Upper lobe of left lung (tissue), 6 donors: ENCODE measurements around the gene FSD1. TPM values are rescaled to one million over a fixed set of nuclear protein-coding genes. Genes with fewer than 3 reads are reported as not detected.
A peak's percentile ranks its signal among the peaks of the same experiment; 100 is the strongest.
"Not testable (repeated sequence)": the region's sequence is repeated elsewhere in the genome, so short reads cannot be mapped to it uniquely, and the experiment has no call there.

Experiments
- ATAC-seq, 2 donors: fragments of 200-7000 bp; cut with Tn5 transposase; one replicate each; pipeline ENCODE4 v1.9.1; 2022; ENCODE audit warnings: mild to moderate bottlenecking in 2 of 2, moderate library complexity in 2 of 2; ENCODE audit not compliant: low FRiP score in 2 of 2
- DNase-seq, 2 donors: peaks; one replicate each; pipeline ENCODE4 v3.0.0-alpha.2; 2019 to 2020
- H3K27ac ChIP-seq, 4 donors: fragments of 200-600 bp; sonication (generic); one replicate each; pipeline ENCODE4 v1.5.1; 2016 to 2019
- H3K27me3 ChIP-seq, 4 donors: fragments of 200-600 bp; sonication (generic); one replicate each; pipeline ENCODE4 v1.5.1; 2017 to 2019
- H3K36me3 ChIP-seq, 4 donors: fragments of 200-600 bp; sonication (generic); one replicate each; pipeline ENCODE4 v1.5.1; 2016 to 2019
- H3K4me1 ChIP-seq, 4 donors: fragments of 200-600 bp; sonication (generic); one replicate each; pipeline ENCODE4 v1.5.1; 2018 to 2019
- H3K4me3 ChIP-seq, 4 donors: fragments of 200-600 bp; sonication (generic); one replicate each; pipeline ENCODE4 v1.5.1; 2017 to 2019; ENCODE audit warnings: mild to moderate bottlenecking in 2 of 4, moderate library complexity in 1 of 4
- H3K9me3 ChIP-seq, 4 donors: fragments of 200-600 bp; sonication (generic); one replicate each; pipeline ENCODE4 v1.5.1; 2018 to 2019
- EP300 ChIP-seq, 4 donors: sonication (generic); formaldehyde crosslinking; IDR thresholded peaks; one replicate each; pipeline ENCODE4 v1.5.1; 2017; ENCODE audit warnings: antibody characterized with exemption in 4 of 4, control low read depth in 2 of 4
- POLR2A ChIP-seq, 4 donors: fragments of 450-650 bp; IDR thresholded peaks; one replicate each; pipeline ENCODE4 v1.5.1; 2016 to 2017; ENCODE audit warnings: antibody characterized with exemption in 4 of 4, mild to moderate bottlenecking in 2 of 4
- POLR2AphosphoS5 ChIP-seq, 2 donors: sonication (generic); formaldehyde crosslinking; IDR thresholded peaks; one replicate each; pipeline ENCODE4 v1.5.1; 2017; ENCODE audit warnings: antibody characterized with exemption in 2 of 2
- WGBS, 2 donors: methylation state at CpG; one replicate each; pipeline ENCODE4 v1.1.5; 2017 to 2018; 5-methylcytosine and 5-hydroxymethylcytosine counted together
- total RNA-seq, 6 donors: library from RNA; depleted of rRNA in 4 of 6; stranded (reverse); fragments of >200 nt in 4 of 6; gene quantifications; one replicate each; pipeline versions ENCODE4 v1.1.0 to v1.2.1, GENCODE V29; 2016 to 2021
- TF ChIP-seq, protein P1 (sequence below), 6 experiments: fragments of 450-650 bp in 4 of 6; fragments of 200-600 bp in 2 of 6; sonication (generic) in 2 of 6; IDR thresholded peaks; one replicate each; pipeline ENCODE4 v1.5.1; 2016 to 2019; ENCODE audit warnings: antibody characterized with exemption in 6 of 6
- donor health status: DM: no; HTN: no; CAD: no; lungs with moderate emphysema.
- donor health status: DM: no; HTN: yes; CAD: no; lungs with severe emphysema.

Gene FSD1
- total RNA-seq, 6 donors from 2014 or later: 0.54 to 2.1 (median 0.82) TPM

GRCh38 chr19:4347521-4347920, 43.1 kb downstream of the FSD1 start:
- Histone ChIP-seq H3K9me3 (no peaks in the 10 kb centered on the region), H3K4me3 (no peak overlapping the region), H3K27me3 (no peaks in the 10 kb centered on the region), H3K27ac (no peak overlapping the region), H3K36me3 (peaks cover 0 to 14% (median 0%) of the 10 kb centered on the region in 4 donors), H3K4me1 (peaks cover 7 to 9% (median 7%) of the 10 kb centered on the region in 4 donors)
- no peak for TF ChIP-seq POLR2A (IDR thresholded peaks at IDR 0.05)
- TF ChIP-seq EP300 (IDR thresholded peaks at IDR 0.05): no peak
- no peak for TF ChIP-seq POLR2AphosphoS5 (IDR thresholded peaks at IDR 0.05)
- TF ChIP-seq, protein P1, sequence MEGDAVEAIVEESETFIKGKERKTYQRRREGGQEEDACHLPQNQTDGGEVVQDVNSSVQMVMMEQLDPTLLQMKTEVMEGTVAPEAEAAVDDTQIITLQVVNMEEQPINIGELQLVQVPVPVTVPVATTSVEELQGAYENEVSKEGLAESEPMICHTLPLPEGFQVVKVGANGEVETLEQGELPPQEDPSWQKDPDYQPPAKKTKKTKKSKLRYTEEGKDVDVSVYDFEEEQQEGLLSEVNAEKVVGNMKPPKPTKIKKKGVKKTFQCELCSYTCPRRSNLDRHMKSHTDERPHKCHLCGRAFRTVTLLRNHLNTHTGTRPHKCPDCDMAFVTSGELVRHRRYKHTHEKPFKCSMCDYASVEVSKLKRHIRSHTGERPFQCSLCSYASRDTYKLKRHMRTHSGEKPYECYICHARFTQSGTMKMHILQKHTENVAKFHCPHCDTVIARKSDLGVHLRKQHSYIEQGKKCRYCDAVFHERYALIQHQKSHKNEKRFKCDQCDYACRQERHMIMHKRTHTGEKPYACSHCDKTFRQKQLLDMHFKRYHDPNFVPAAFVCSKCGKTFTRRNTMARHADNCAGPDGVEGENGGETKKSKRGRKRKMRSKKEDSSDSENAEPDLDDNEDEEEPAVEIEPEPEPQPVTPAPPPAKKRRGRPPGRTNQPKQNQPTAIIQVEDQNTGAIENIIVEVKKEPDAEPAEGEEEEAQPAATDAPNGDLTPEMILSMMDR (IDR thresholded peaks at IDR 0.05): no peak
- ATAC-seq (no peak), DNase-seq (no peak)
- WGBS, 2 donors: 64 to 82% methylated on average over 6 of the region's 6 CpGs

DNA sequence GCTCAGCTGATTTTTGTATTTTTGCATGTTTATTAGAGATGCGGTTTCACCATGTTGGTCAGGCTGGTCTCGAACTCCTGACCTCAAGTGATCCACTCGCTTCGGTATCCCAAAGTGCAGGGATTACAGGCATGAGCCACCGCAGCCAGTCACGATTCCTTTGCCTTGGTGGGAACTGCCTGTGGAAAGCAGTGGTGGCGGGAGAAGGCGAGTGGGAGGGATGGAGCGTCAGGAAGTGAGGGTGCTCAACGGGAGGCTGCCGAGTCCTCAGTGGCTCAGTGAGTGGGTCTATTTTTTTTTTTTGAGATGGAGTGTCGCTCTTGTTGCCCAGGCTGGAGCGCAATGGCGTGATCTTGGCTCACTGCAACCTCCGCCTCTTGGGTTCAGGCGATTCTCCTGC, 44.8 kb downstream of the FSD1 start:
- DNase-seq, H3K27me3 ChIP-seq, H3K4me1 ChIP-seq, ATAC-seq, H3K9me3 ChIP-seq, H3K27ac ChIP-seq, H3K4me3 ChIP-seq: not testable (repeated sequence)
- peaks cover 0 to 17% (median 1%) of the 10 kb centered on the region in 4 donors for H3K36me3 ChIP-seq
- 94 to 97% methylated on average over 16 of the region's 16 CpGs for WGBS, 2 donors

DNA sequence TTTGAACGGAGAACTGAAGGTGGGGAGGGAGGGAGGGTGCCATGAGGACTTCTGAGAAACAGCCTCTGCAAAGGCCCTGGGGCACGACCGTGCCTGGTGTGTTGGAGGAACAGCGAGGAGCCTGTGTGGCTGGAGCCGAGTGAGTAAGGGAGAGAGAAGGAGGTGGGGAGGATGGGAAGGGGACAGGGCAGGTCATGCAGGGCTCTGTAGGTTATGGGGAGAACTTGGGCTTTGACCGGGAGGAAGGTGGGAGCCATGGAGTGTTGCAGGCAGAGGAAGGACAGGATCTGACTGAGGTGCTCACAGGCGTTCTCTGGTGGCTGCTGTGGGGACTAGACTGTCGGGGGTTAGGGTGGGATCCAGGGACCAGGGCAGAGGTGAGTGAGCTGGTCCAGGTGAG, 45.7 kb downstream of the FSD1 start:
- Histone ChIP-seq H3K36me3 (peaks cover 0 to 17% (median 2%) of the 10 kb centered on the region in 4 donors), H3K27ac (no peak overlapping the region), H3K9me3 (no peaks in the 10 kb centered on the region), H3K4me3 (no peak overlapping the region), H3K4me1 (no peaks in the 10 kb centered on the region), H3K27me3 (no peaks in the 10 kb centered on the region)
- ATAC-seq (no peak), DNase-seq (no peak)
- 87 to 94% methylated on average over 8 of the region's 8 CpGs for WGBS, 2 donors
- TF ChIP-seq EP300 (IDR thresholded peaks at IDR 0.05) (no peak), POLR2A (IDR thresholded peaks at IDR 0.05) (no peak), POLR2AphosphoS5 (IDR thresholded peaks at IDR 0.05) (no peak)
- TF ChIP-seq, protein P1 (IDR thresholded peaks at IDR 0.05): no peak

DNA sequence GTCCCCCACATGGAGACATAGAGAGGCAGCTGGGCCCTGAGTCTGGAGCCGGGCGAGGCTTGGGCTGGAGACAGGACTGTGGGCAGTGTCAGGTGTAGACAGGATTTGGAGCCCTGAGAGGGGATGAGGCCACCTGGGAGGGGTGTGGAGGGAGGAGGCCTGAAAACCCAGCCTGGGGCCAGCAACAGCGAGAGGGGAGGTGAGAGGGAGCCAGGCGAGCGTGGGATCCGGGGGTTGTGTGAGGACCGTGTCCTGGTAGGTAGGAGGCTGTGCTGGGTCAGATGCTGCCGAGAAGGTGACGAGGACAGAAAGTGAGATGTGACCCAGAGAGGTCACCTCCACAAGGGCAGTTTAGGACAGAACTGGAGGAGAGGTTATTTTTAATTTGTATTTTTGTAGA, 46.3 kb downstream of the FSD1 start:
- WGBS, 2 donors: 96 to 98% methylated on average over 9 of the region's 9 CpGs
- Histone ChIP-seq H3K36me3 (peaks cover 0 to 17% (median 2%) of the 10 kb centered on the region in 4 donors), H3K4me1 (no peaks in the 10 kb centered on the region), H3K9me3 (no peaks in the 10 kb centered on the region), H3K27me3 (no peaks in the 10 kb centered on the region), H3K4me3 (no peak overlapping the region), H3K27ac (no peak overlapping the region)
- TF ChIP-seq, protein P1 (IDR thresholded peaks at IDR 0.05): no peak
- TF ChIP-seq EP300 (IDR thresholded peaks at IDR 0.05) (no peak), POLR2AphosphoS5 (IDR thresholded peaks at IDR 0.05) (no peak)
- no peak for DNase-seq
- no peak for ATAC-seq

GRCh38 chr19:4352701-4353121, 48.3 kb downstream of the FSD1 start:
- ATAC-seq: peak; percentile 60 to 84
- Histone ChIP-seq H3K9me3 (no peaks in the 10 kb centered on the region), H3K4me1 (no peaks in the 10 kb centered on the region)

More at GRCh38 chr19:4352701-4353121, 48.3 kb downstream of the FSD1 start:
- Histone ChIP-seq H3K27me3 (no peaks in the 10 kb centered on the region), H3K27ac (no peak overlapping the region), H3K36me3 (peaks cover 0 to 17% (median 3%) of the 10 kb centered on the region in 4 donors), H3K4me3 (no peak overlapping the region)
- no peak for DNase-seq
- TF ChIP-seq POLR2AphosphoS5 (IDR thresholded peaks at IDR 0.05) (no peak), POLR2A (IDR thresholded peaks at IDR 0.05) (no peak), EP300 (IDR thresholded peaks at IDR 0.05) (no peak)
- TF ChIP-seq, protein P1 (IDR thresholded peaks at IDR 0.05): peak; percentile 48 to 95 (median 67)
- WGBS, 2 donors: 37 to 62% methylated on average over 9 of the region's 9 CpGs
